Uterus (tissue), 4 donors: Measurements from ENCODE around the gene ANKRD33B. TPM values are rescaled to one million over a fixed set of nuclear protein-coding genes. Genes with fewer than 3 reads are reported as not detected.

Source experiments
- DNase-seq, 2 donors: peaks; one replicate each; pipeline ENCODE4 v3.0.0-alpha.2; 2019 to 2020
- H3K27ac ChIP-seq, 2 donors: fragments of 200-600 bp; sonication (generic); 1 replicate in 1 of 2; 2 replicates in 1 of 2; pipeline ENCODE4 v1.5.1; 2016 to 2018
- H3K27me3 ChIP-seq, 2 donors: fragments of 200-600 bp; sonication (generic); one replicate each; pipeline ENCODE4 v1.5.1; 2018 to 2019; ENCODE audit warnings: control low read depth in 1 of 2
- H3K36me3 ChIP-seq, 2 donors: fragments of 200-600 bp; sonication (generic); one replicate each; pipeline ENCODE4 v1.5.1; 2019; ENCODE audit warnings: control low read depth in 1 of 2
- H3K4me1 ChIP-seq, 2 donors: fragments of 200-600 bp; sonication (generic); one replicate each; pipeline ENCODE4 v1.5.1; 2018 to 2019; ENCODE audit warnings: control low read depth in 1 of 2
- H3K4me3 ChIP-seq, 2 donors: fragments of 200-600 bp; sonication (generic); 1 replicate in 1 of 2; 2 replicates in 1 of 2; pipeline ENCODE4 v1.5.1; 2018 to 2019; ENCODE audit warnings: mild to moderate bottlenecking in 1 of 2
- H3K9me3 ChIP-seq, 2 donors: fragments of 200-600 bp; sonication (generic); one replicate each; pipeline ENCODE4 v1.5.1; 2019; ENCODE audit warnings: control low read depth in 1 of 2
- CTCF ChIP-seq, 4 experiments: fragments of 200-600 bp in 2 of 4; fragments of 450-650 bp in 2 of 4; sonication (generic) in 2 of 4; IDR thresholded peaks; one replicate each; pipeline ENCODE4 v1.5.1; 2016 to 2019; ENCODE audit warnings: antibody characterized with exemption in 4 of 4, mild to moderate bottlenecking in 2 of 4, moderate library complexity in 1 of 4
- POLR2A ChIP-seq, 2 donors: fragments of 450-650 bp; IDR thresholded peaks; one replicate each; pipeline ENCODE4 v1.6.1; 2016; ENCODE audit warnings: antibody characterized with exemption in 2 of 2, mild to moderate bottlenecking in 1 of 2, moderate library complexity in 1 of 2
- intact Hi-C: fragments of 100-400 bp; cut with DNase I; formaldehyde crosslinking; loops from one replicate; pipeline ENCODE4 v1.15.1; 2023; ENCODE audit warnings: low total_unique reads
- total RNA-seq, 4 donors: library from RNA; depleted of rRNA in 3 of 4; stranded (reverse); fragments of >200 nt in 3 of 4; gene quantifications; one replicate each; pipeline versions ENCODE4 v1.1.0 to v1.2.4, GENCODE V29; 2014 to 2023
- donor health status: DM: yes; HTN: yes; CAD: no.

The ANKRD33B gene
- total RNA-seq, 4 donors from 2014 or later, result 2.1 to 24.1 (median 7.6) TPM

GRCh38 chr5:10677533-10677932, 113.7 kb downstream of the ANKRD33B start:
- Histone ChIP-seq H3K4me1 (no peaks in the 10 kb centered on the region), H3K4me3 (no peak overlapping the region), H3K27ac (no peak overlapping the region), H3K9me3 (no peaks in the 10 kb centered on the region), H3K36me3 (no peaks in the 10 kb centered on the region), H3K27me3 (no peaks in the 10 kb centered on the region)
- DNase-seq, result no peak
- no peak for TF ChIP-seq CTCF (IDR thresholded peaks at IDR 0.05)
- intact Hi-C loops, result no loop called here

DNA sequence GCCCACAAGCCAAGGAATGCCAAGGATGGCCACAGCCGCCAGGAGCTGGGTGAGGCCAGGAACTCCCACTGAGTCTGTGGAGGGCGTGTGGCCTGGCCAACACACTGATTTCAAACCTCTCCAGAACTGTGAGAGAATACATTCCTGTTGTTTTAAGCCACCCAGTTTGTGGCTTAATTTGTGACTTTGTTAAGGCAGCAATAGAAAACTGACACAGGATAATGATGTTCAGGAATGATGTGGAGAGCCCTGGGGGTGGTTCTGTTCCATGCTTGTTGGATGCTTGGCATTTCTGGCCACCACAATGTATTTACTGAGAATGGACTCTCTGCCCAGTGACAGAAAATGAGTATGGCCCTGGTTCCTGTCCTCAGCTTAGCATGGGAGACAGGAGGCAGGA, 114.4 kb downstream of the ANKRD33B start:
- intact Hi-C loops, result no loop called here

GRCh38 chr5:10679336-10679988, 115.6 kb downstream of the ANKRD33B start:
- no peak overlapping the region for H3K27ac ChIP-seq
- DNase-seq, result no peak
- TF ChIP-seq CTCF (IDR thresholded peaks at IDR 0.05) (no peak), POLR2A (IDR thresholded peaks at IDR 0.05) (no peak)
- no peaks in the 10 kb centered on the region for H3K9me3 ChIP-seq
- H3K4me3 ChIP-seq, result no peak overlapping the region
- no peaks in the 10 kb centered on the region for H3K27me3 ChIP-seq
- intact Hi-C loops, result no loop called here
- no peaks in the 10 kb centered on the region for H3K4me1 ChIP-seq
- no peaks in the 10 kb centered on the region for H3K36me3 ChIP-seq

More for the DNA sequence above, 114.4 kb downstream of the ANKRD33B start:
- Histone ChIP-seq H3K27me3 (no peaks in the 10 kb centered on the region), H3K36me3 (no peaks in the 10 kb centered on the region), H3K4me3 (no peak overlapping the region), H3K4me1 (no peaks in the 10 kb centered on the region), H3K27ac (no peak overlapping the region), H3K9me3 (no peaks in the 10 kb centered on the region)
- DNase-seq, result no peak
- TF ChIP-seq CTCF (IDR thresholded peaks at IDR 0.05) (no peak), POLR2A (IDR thresholded peaks at IDR 0.05) (no peak)

GRCh38 chr5:10680876-10681481, 117.1 kb downstream of the ANKRD33B start:
- no peak for TF ChIP-seq POLR2A (IDR thresholded peaks at IDR 0.05)
- TF ChIP-seq CTCF (IDR thresholded peaks at IDR 0.05), result no peak
- H3K36me3 ChIP-seq, result no peaks in the 10 kb centered on the region
- no peaks in the 10 kb centered on the region for H3K9me3 ChIP-seq
- intact Hi-C loops, result no loop called here
- H3K4me3 ChIP-seq, result no peak overlapping the region
- no peaks in the 10 kb centered on the region for H3K27me3 ChIP-seq
- H3K27ac ChIP-seq, result no peak overlapping the region
- no peak for DNase-seq
- no peaks in the 10 kb centered on the region for H3K4me1 ChIP-seq
